ENCODE results near the gene PPIE.
"Not testable (repeated sequence)": the region's sequence is repeated elsewhere in the genome, so short reads cannot be mapped to it uniquely, and the experiment has no call there.

DNA sequence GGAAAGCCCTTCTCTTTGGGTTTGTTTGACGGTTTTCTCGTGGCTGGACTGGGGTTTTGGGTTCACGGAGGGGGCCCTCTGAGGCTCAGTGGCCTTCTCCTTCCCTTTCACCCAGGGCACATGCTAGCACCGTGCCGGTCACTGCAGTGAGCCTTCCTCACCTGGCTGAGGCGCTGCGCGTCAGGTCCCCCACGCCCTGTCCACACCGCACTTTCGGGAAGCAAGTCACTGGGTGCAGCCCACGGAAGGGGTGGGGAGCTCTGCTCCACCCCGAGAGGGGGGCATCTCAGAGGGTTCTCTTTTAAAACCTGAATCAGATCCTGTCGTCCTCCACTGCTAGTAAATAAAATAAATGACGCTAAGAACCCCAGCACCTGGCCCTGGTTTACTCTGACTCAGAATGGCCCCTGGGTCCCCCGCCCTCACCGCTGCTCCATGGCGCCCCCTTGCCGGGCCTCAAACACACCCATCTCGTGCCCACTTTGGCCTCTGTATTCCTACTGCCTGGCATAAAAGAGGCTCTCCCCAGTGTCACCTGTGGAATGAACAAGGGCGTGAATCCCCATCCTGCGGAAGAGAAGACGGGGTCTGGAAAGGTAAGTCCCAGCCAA lies 34.8 kb downstream of the PPIE start:
- TF ChIP-seq EZH2 (IDR thresholded peaks at IDR 0.05; ENCODE audit: borderline replicate concordance, low read depth, low read length, severe bottlenecking), result not testable (repeated sequence)
- TF ChIP-seq, protein P1, sequence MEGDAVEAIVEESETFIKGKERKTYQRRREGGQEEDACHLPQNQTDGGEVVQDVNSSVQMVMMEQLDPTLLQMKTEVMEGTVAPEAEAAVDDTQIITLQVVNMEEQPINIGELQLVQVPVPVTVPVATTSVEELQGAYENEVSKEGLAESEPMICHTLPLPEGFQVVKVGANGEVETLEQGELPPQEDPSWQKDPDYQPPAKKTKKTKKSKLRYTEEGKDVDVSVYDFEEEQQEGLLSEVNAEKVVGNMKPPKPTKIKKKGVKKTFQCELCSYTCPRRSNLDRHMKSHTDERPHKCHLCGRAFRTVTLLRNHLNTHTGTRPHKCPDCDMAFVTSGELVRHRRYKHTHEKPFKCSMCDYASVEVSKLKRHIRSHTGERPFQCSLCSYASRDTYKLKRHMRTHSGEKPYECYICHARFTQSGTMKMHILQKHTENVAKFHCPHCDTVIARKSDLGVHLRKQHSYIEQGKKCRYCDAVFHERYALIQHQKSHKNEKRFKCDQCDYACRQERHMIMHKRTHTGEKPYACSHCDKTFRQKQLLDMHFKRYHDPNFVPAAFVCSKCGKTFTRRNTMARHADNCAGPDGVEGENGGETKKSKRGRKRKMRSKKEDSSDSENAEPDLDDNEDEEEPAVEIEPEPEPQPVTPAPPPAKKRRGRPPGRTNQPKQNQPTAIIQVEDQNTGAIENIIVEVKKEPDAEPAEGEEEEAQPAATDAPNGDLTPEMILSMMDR (IDR thresholded peaks at IDR 0.05; ENCODE audit: borderline replicate concordance, extremely low read depth, low read length, poor library complexity, severe bottlenecking), result not testable (repeated sequence)
